T-helper 1 cell treated with Interleukin-12 subunit alpha and Interleukin-12 subunit beta and Interleukin-4 antibody, amounts not matched to agents 30 ng/mL and 1 ng/mL, for 36 hours (primary cell): ENCODE results near the gene ANKRD11. TPM values are rescaled to one million over a fixed set of nuclear protein-coding genes. Genes with fewer than 3 reads are reported as not detected.
"Not testable (repeated sequence)": the region's sequence is repeated elsewhere in the genome, so short reads cannot be mapped to it uniquely, and the experiment has no call there.

ENCODE experiments used
- intact Hi-C: fragments of 100-400 bp; cut with micrococcal nuclease; formaldehyde crosslinking; loops from one replicate; pipeline ENCODE4 v1.15.1; 2024
- total RNA-seq: library from RNA; stranded (reverse); gene quantifications from 2 replicates; pipeline ENCODE4 v1.2.3, GENCODE V29; 2022

ANKRD11 gene
- total RNA-seq, 1 donor from 2014 or later: 192 TPM

DNA sequence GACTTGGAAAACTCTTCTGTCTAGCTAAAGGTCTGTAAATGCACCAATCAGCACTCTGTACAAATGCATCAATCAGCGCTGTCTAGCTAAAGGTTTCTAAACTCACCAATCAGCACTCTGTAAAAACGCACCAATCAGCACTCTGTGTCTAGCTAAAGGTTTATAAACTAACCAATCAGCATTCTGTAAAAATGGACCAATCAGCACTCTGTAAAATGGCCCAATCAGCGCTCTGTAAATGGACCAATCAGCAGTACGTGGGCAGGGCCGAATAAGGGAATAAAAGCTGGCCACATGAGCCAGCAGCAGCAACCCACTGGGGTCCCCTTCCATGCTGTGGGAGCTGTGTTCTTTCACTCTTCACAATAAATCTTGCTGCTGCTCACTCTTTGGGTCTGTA is 55.3 kb downstream of the ANKRD11 start:
- intact Hi-C loops: loop anchor here (2.0 kb wide), 1 partner anchor 16 kb away; no protein-coding TSS in a partner anchor

DNA sequence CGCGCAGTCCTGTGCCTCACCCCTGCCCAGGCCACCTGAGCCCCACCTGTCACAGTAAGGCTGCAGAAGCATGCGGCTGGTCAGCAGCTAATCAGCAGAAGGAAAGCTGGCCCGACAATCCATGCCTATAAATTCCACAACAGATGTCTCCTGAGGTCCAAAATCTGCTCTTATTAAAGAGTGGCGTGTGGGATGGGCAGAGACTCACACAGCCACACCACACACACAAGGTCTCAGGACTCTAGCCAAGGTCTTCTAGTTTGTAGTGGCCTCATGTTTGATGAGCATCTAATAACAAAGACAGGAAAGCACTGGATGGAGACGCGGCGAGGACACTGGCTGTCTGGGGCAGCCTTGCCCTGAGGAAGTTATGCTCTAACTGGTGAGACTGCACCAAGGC is 55.9 kb downstream of the ANKRD11 start:
- intact Hi-C loops: loop anchor here (2.0 kb wide), 1 partner anchor 16 kb away; no protein-coding TSS in a partner anchor

DNA sequence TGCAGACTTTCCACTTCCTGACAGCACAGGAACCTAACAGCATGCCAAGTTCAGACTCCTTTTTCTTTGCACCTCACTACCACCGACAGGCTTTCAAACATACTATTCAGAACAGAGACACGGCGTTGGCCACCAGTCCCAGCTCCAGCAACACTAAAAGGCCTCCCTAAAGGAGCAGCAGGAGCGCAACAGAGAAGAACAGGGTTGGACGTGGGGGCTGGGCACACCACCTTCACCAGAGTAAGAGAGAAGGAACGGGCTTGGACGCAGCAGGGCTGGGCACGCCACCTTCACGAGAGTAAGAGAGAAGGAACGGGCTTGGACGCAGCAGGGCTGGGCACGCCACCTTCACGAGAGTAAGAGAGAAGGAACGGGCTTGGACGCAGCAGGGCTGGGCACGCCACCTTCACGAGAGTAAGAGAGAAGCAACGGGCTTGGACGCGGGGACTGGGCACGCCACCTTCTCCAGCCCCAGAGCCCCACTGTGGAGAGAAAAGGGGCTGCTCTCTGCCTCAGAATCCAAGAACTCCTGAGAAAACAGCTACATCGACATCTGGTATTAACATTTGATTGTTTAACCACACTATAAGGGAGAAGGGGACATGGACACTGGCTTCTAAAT is 56.9 kb downstream of the ANKRD11 start:
- intact Hi-C loops: not testable (repeated sequence)

DNA sequence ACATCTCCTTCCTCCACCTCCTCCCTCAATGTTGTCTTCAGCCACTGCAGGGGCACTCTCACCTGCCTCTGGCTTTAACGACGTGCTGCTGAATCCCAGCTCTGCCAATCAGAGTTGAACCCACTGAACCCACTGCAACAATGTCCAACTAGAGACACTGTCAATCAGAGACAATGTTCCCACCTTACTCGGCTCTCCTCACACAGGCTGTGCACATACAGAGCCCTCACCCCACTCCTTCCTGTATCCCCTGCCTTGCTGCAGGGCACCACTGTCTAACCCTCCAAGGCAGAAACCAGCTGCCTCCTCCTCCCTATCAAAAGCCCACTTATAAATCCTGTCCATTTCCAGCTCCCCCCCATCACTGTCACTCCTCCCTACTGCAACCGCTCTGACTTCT is 58.7 kb downstream of the ANKRD11 start:
- intact Hi-C loops: no loop called here

DNA sequence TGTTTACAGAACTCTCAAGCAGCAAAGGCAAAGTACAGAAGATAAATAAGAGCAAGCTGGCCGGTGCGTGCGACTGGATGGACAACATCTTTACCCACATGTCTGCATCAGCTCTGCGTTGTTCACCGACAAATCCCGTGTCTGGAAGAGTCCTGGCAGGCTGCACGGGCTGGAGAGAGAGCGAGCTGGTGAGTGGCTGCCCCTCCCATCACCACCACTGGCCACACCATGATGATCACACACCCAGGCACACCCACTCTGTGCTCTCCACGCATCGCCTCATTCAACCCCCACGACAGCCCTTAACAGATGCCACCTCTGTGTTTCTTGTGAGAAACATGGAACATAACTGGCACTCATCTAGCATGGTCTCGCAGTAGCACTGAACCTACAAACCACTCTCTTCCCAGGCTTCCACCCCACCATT is 59.2 kb downstream of the ANKRD11 start:
- intact Hi-C loops: no loop called here

DNA sequence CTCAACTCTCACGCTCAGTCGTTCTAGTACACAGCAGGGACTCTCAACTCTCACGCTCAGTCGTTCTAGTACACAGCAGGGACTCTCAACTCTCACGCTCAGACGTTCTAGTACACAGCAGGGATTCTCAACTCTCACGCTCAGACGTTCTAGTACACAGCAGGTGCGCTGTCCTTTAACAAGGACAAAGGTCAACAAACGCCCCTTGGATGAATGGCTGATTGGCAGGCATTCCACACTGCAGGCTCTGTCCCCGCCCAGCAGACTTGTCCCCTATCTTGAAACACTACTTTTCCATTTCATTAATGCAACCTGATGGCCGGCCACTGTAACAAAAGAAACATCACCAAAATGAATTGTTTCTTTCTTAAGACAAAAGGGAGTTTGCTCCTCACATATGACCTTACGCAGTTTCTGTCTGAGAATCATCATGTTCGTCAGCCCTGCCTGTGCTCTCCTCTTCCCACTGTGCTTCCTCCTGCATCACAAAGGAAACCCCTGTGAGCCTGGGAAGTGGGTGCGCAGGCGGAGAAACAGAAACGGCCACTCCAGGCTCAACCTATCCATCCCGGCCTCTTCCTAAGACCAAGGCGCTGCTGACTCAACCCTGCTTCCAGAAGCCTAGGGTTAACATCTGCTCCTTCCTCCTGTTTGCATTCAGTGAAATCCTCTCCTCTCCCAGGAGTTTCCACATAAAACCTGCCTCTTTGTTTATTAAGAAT is 59.8 kb downstream of the ANKRD11 start:
- intact Hi-C loops: no loop called here

DNA sequence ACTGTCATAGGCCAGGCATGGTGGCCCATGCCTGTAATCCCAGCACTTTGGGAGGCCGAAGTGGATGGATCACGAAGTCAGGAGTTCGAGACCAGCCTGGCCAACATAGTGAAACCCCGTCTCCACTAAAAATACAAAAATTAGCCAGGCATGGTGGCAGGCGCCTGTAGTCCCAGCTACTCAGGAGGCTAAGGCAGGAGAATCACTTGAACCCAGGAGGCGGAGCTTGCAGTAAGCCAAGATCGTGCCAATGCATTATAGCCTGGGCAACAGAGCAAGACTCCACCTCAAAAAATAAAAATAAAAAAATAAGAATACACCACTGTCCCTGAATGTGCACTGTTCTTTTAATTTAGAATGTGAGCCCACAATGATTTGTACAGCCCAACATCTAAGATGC is 61.8 kb downstream of the ANKRD11 start:
- intact Hi-C loops: not testable (repeated sequence)

DNA sequence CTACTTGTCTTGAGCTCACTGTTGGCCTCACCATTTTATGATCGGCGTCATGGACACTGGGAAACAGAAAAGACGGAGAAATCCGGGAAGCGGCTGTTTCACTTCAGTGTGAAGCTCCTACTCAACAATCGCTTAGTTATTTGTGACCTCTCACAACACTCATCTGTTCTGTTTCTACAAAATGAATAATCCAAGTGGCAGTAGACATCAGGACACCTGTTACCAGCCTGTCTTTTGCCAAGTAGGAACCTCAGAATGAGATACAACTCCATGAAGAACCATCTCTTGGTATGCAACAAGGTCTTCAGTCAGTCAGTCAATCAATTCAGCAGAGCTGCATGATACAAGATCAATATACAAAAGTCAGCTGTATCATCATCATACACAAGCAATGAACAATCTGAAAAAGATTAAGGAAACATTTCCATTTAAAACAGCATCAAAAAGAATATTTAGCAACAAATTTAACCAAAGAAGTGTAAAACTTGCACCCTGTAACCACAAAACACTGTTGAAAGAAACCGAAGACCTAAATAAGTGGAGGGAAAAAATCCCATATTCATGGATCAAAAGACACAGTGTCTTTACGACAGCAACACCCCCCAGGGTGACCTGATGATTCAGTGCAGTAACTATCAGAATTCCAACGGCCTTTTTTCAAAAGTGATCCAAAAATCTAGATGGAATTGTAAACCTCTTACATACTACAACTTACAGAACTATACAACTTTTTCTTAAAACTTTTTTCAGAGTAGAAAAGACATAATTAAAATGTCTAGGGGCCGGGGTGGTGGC is 63.4 kb downstream of the ANKRD11 start:
- intact Hi-C loops: no loop called here

DNA sequence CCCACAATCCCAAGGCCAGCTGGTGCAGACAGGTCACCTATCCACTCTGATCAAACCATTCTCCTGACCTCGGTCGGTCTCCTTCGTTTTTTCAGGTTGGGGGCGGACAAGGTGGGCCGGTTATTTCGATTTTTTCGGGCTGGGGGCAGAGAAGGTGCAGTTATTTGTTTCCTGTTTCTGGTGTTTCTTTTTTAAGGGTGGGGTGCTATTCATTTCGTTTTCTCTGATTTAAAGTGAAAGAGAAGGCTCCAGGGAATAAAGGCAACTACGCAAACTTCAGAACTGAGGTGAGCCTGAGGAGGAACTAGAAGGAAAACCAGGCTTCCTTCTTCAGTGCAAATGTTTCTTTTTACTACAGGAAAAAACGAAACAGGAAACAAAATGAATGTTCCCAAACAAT is 64.8 kb downstream of the ANKRD11 start:
- intact Hi-C loops: loop anchor here (2.0 kb wide), 1 partner anchor 13 kb away; no protein-coding TSS in a partner anchor

DNA sequence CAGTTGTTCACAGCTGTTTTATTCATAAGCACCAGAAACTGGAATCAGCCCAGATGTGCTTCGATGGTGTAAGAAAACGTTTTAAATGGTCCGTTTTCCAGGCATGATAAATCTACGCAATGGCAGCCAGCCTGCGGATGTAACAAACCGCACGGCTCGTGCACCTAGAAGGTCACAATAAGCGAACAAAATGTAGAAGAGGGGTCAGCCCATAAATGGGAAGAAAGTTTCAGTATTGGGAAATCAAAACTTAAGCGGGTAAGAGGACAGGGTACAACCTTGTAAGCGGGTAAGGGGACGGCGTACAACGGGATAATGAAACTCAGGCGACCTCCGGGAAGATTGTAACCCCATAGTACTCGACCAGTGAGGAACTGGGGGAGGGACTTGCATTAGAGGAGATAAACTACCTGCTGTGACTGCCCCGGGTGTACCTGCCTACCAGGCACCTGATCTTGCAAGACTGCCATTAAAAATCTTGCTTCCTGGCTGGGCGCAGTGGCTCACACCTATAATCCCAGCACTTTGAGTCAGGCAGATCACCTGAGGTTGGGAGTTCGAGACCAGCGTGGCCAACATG is 66.6 kb downstream of the ANKRD11 start:
- intact Hi-C loops: loop anchor here (2.0 to 5.0 kb wide), 6 partner anchors 15 to 84 kb away; partner anchors contain the start of gene SPG7

DNA sequence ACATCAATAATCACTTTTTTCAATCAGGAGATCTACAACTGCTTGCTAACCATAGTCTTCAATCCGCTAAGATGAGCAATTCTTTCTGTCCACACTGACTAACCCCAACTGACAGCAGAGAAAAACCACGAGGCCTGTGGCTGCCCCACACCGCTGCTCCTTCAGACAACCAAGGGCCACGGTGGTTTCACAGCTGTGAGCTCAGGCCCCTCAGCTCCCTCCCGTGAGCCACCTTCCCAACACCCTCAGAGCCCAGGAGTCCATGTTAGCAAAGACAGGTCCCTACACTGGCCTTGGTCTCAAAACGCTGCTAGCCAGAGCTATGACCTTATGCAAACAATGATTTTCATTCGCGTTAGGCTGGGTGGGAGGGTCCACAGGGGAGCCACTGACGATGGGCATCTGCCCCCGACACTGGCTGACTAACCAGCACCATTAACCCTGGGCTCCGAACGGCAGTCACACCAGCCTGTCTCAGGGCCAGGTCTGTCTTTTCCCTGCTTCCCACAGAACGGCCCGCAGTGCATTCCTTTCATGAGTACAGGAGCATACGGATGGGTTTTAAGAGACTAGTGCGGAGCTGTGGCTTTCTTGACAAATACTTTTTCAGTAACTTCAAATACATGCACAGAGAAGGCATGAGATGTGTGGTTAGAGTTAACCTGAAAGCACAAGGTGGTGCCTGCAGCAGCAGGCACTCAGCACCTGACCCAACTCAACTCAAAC is 67.3 kb downstream of the ANKRD11 start:
- intact Hi-C loops: loop anchor here (2.0 to 5.0 kb wide), 5 partner anchors 14 to 84 kb away; partner anchors contain the start of gene SPG7

DNA sequence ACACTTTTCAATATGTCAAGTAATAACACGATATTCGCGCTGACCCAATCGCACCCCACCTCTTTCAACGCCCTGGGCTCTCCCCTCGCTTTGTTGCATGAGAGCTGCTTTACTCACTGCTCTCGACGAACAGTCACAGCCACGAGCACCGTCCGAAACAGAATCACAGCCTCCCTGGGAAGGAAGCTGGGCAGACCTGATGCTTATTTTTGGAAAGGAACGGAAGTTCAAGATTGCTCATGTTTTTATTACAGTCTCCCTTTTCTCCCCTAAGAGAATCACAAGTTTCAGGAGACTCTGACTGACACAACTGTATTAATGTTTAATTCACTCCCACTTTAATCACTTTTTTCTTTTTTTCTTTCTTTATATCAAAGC is 67.8 kb downstream of the ANKRD11 start:
- intact Hi-C loops: loop anchor here (2.0 to 5.0 kb wide), 5 partner anchors 14 to 85 kb away; partner anchors contain the start of gene SPG7

DNA sequence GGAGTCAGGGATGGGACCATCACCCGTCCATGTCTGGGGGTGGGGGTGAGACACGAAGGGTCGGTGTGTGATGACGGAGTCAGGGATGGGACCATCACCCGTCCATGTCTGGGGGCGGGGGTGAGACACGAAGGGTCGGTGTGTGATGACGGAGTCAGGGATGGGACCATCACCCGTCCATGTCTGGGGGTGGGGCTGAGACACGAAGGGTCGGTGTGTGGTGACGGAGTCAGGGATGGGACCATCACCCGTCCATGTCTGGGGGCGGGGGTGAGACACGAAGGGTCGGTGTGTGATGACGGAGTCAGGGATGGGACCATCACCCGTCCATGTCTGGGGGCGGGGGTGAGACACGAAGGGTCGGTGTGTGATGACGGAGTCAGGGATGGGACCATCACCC is 69.1 kb downstream of the ANKRD11 start:
- intact Hi-C loops: loop anchor here (5.0 kb wide), 3 partner anchors 39 to 86 kb away; partner anchors contain the start of gene SPG7

DNA sequence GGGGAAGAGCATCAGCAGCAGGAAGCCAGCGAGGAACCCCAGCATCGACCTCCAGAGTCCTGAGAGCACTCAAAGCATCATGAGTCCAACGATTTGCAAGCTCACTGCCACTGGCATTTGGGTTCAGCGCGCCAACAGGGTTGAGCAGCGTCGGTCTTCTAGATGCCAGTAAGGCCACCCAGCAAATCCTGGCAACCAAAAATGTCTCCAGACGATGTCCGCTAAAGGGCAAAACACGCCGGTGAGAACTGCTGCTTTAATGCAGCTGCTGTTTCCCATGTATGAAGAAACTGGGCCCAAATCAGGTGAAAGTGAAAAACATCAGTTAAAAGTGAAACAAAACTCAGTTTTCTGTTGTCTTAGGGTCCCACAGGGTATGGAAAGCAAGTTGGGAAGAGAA is 70.2 kb downstream of the ANKRD11 start:
- intact Hi-C loops: loop anchor here (5.0 kb wide), 3 partner anchors 38 to 87 kb away; partner anchors contain the start of gene SPG7

DNA sequence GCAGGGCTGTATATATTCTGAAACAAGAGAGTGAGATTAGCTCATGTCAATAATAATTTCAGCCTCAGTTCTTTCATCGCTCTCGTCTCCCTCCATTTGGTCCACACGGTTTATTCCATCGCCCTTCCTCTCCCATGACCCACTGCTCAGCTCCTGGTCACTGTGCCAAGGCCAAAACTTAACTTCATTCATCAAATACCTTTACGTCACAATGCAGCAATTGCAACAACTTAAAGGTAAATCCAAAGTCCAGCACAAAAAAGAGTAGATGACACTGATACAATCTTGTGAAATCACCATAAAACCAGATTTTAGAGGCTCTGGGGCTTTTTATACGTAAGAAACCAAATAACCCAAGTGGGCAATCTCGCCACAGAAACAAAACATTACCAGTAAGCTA is 72.0 kb downstream of the ANKRD11 start:
- intact Hi-C loops: no loop called here

DNA sequence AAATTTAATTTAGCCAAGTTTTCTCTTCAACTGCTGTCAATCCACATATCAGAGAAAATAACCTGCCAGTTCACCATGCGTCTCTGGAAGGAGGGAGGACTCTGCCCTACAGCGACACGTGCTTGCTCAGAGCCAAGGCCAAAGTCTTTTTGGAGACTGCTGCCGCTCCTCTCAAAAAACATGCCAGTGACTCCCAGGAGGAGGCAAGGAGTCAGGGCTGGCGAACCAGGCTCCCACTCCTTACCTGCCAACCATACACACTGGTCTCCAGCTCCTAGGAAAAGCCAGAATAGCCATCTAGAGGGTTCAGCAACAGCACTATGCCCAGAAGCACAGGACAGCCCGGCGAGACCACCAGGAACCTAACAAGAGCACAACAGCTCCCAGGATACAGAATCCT is 73.0 kb downstream of the ANKRD11 start:
- intact Hi-C loops: no loop called here

DNA sequence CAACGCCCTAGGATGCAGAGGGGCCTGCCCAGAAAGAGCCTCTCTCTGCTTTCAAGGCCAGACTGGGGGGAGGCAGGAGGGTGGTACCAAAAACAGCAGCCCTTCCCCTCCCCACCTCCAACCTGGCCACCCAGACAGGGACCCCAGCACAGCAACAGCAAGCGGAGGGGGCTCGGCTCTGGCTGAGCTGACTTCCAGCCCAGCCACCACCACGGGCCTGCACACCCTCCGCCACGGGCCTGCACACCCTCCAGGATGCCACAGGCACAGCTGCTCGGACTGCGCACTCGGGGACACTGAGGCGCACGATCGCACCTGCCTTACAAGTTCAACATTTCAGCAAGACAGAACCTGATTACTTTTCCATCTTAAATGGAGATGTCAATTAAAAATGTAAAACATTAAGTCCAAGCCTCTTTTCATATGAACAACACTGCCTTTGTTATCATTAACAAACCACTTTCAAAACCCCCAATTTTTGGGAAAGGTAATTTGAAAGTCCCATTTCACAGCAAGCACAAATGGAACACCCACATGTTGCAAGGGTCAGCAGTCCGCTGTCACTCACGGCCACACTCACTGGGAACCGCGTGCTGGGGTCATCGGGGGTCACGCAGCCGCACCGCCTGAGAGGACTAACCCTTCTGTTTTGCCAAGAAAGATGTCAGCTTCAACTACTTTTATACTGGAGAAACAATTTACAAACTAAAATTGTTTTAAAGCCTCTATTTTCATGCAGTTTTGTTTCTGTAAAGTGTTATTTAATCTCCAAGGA is 76.4 kb downstream of the ANKRD11 start:
- intact Hi-C loops: no loop called here

DNA sequence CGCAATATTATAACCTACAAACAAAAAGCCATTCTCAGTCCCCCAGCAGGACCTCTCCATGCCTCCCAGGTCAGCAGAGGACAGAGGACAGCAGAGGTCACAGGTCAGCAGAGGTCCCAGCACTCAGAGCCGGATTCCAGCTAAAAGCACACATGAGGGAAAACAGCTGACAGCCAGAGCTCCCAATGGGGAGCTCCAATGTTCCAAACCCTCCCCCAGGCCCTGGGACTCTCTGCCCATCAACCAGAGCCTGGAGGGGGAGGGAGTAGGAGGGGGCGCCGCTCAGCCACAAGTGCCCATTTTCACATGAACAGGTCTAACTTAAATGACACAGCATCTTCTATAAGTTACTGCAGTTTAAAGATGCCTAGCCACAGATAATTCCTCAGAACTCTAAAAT is 77.5 kb downstream of the ANKRD11 start:
- intact Hi-C loops: no loop called here

DNA sequence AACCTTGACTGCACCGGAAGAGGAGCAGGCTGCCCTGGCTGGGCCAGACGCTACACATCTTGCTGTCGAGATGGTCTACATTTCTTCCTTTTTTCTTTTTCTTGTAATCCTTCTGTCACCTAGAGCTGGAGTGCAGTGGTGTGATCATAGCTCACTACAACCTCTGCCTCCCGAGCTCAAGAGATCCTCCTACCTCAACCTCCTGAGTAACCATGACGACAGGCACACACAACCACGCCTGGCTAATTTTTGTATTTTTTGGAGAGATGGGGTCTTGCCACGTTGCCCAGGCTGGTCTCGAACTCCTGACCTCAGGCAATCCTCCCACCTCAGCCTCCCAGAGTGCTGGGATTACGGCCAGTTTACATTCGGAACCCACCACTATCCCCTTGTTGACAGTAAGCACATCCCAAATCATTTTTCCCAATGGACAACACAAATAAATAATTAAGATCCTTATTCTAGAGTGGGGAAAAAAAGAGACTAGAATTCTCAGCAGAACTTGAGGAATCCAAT is 79.0 kb downstream of the ANKRD11 start:
- intact Hi-C loops: no loop called here
